Measurements from ENCODE around the gene GORASP2. TPM values are rescaled to one million over a fixed set of nuclear protein-coding genes. Genes with fewer than 3 reads are reported as not detected.

The GORASP2 gene
- total RNA-seq, 1 experiment from 2014 or later, result 143 TPM

GRCh38 chr2:171004363-171004762 is 75.3 kb downstream of the GORASP2 start:
- POLR2A ChIA-PET, result no interaction called here
- CTCF ChIA-PET, result no interaction called here
- TF ChIP-seq CTCF (IDR thresholded peaks at IDR 0.05; ENCODE audit: insufficient read depth in 1 of 2, low read depth in 1 of 2, low read length in 1 of 2, severe bottlenecking in 1 of 2, unreplicated experiment in 1 of 2), result no peak
- Mint-ChIP-seq H3K9me3 (ENCODE audit: unreplicated experiment) (no peaks in the 10 kb centered on the region), H3K27me3 (ENCODE audit: insufficient read depth, unreplicated experiment) (no peaks in the 10 kb centered on the region), H3K4me1 (ENCODE audit: low read depth, unreplicated experiment) (peaks cover 7% of the 10 kb centered on the region), H3K27ac (ENCODE audit: unreplicated experiment) (no peak overlapping the region), H3K4me3 (ENCODE audit: unreplicated experiment) (no peak overlapping the region), H3K36me3 (ENCODE audit: insufficient read depth, unreplicated experiment) (peaks cover 65% of the 10 kb centered on the region)
- H3K36me3 ChIP-seq (ENCODE audit: control insufficient read depth, insufficient read depth, low read length), result no peaks in the 10 kb centered on the region; the same call in 1 of the 2 replicates
- no peak overlapping the region for H3K4me3 ChIP-seq (ENCODE audit: low read depth, low read length)
- no peaks in the 10 kb centered on the region for H3K9me3 ChIP-seq
- BruUV-seq (replicated peaks), result no TSS peak
- DNase-seq, result no peak
- intact Hi-C loops (cut with micrococcal nuclease; ENCODE audit: unreplicated experiment), result no loop called here
- no peaks in the 10 kb centered on the region for H3K27me3 ChIP-seq (replicated peaks; ENCODE audit: control insufficient read depth, insufficient read depth, low read length)
- no peaks in the 10 kb centered on the region for H3K4me1 ChIP-seq

- POLR2A ChIA-PET, result no interaction called here
- peaks cover 65% of the 10 kb centered on the region for H3K36me3 Mint-ChIP-seq (ENCODE audit: insufficient read depth, unreplicated experiment)
- intact Hi-C loops (cut with micrococcal nuclease; ENCODE audit: unreplicated experiment), result no loop called here
Measured at GRCh38 chr2:171004833-171005232, 75.8 kb downstream of the GORASP2 start.

GRCh38 chr2:171008550-171009205 is 79.6 kb downstream of the GORASP2 start:
- Histone ChIP-seq H3K4me1 (no peaks in the 10 kb centered on the region), H3K27me3 (replicated peaks; ENCODE audit: control insufficient read depth, insufficient read depth, low read length) (no peaks in the 10 kb centered on the region), H3K36me3 (ENCODE audit: control insufficient read depth, insufficient read depth, low read length) (no peaks in the 10 kb centered on the region; the same call in 1 of the 2 replicates), H3K9me3 (no peaks in the 10 kb centered on the region), H3K4me3 (ENCODE audit: low read depth, low read length) (no peak overlapping the region)
- ChIA-PET POLR2A (no interaction called here), CTCF (interaction anchor here (3.1 kb wide), 1 partner anchor 78 kb away, joined by 8 read pairs; no protein-coding TSS in a partner anchor)
- Mint-ChIP-seq H3K9me3 (ENCODE audit: unreplicated experiment) (no peaks in the 10 kb centered on the region), H3K4me1 (ENCODE audit: low read depth, unreplicated experiment) (peaks cover 7% of the 10 kb centered on the region), H3K4me3 (ENCODE audit: unreplicated experiment) (no peak overlapping the region), H3K27ac (ENCODE audit: unreplicated experiment) (no peak overlapping the region), H3K36me3 (ENCODE audit: insufficient read depth, unreplicated experiment) (peaks cover 53% of the 10 kb centered on the region), H3K27me3 (ENCODE audit: insufficient read depth, unreplicated experiment) (no peaks in the 10 kb centered on the region)
- no peak for TF ChIP-seq CTCF (IDR thresholded peaks at IDR 0.05; ENCODE audit: insufficient read depth in 1 of 2, low read depth in 1 of 2, low read length in 1 of 2, severe bottlenecking in 1 of 2, unreplicated experiment in 1 of 2)
- BruUV-seq (replicated peaks), result no TSS peak
- DNase-seq, result no peak
- intact Hi-C loops (cut with micrococcal nuclease; ENCODE audit: unreplicated experiment), result no loop called here

More at GRCh38 chr2:171004833-171005232, 75.8 kb downstream of the GORASP2 start:
- Histone ChIP-seq H3K27me3 (replicated peaks; ENCODE audit: control insufficient read depth, insufficient read depth, low read length) (no peaks in the 10 kb centered on the region), H3K4me1 (no peaks in the 10 kb centered on the region), H3K9me3 (no peaks in the 10 kb centered on the region), H3K36me3 (ENCODE audit: control insufficient read depth, insufficient read depth, low read length) (no peaks in the 10 kb centered on the region; the same call in 1 of the 2 replicates), H3K4me3 (ENCODE audit: low read depth, low read length) (no peak overlapping the region)
- Mint-ChIP-seq H3K27ac (ENCODE audit: unreplicated experiment) (no peak overlapping the region), H3K4me1 (ENCODE audit: low read depth, unreplicated experiment) (peaks cover 7% of the 10 kb centered on the region), H3K4me3 (ENCODE audit: unreplicated experiment) (no peak overlapping the region), H3K27me3 (ENCODE audit: insufficient read depth, unreplicated experiment) (no peaks in the 10 kb centered on the region), H3K9me3 (ENCODE audit: unreplicated experiment) (no peaks in the 10 kb centered on the region)
- no TSS peak for BruUV-seq (replicated peaks)
- DNase-seq, result no peak
- CTCF ChIA-PET, result no interaction called here
- no peak for TF ChIP-seq CTCF (IDR thresholded peaks at IDR 0.05; ENCODE audit: insufficient read depth in 1 of 2, low read depth in 1 of 2, low read length in 1 of 2, severe bottlenecking in 1 of 2, unreplicated experiment in 1 of 2)

Data from Caco-2 (cell line).